ENCODE results near the gene F12.

The F12 gene

GRCh38 chr5:177446200-177447065 is 37.1 kb upstream of the F12 start, which contains the start of gene PRR7:
PRR7 (plus strand) TSS chr5:177446814; CDS start chr5:177455068, 8,254 bp downstream.
- no peak for DNase-seq

- DNase-seq = no peak
Observed at GRCh38 chr5:177445917-177446199, 36.5 kb upstream of the F12 start.

- DNase-seq = no peak
Observed at GRCh38 chr5:177445052-177445916, 35.9 kb upstream of the F12 start.

- DNase-seq = no peak
Observed at GRCh38 chr5:177444106-177445051, 35.0 kb upstream of the F12 start.

- no peak for DNase-seq
Observed at GRCh38 chr5:177443144-177443983, 34.0 kb upstream of the F12 start.

- no peak for DNase-seq
Observed at GRCh38 chr5:177442066-177442826, 32.9 kb upstream of the F12 start.

GRCh38 chr5:177440990-177441780 is 31.8 kb upstream of the F12 start:
- DNase-seq = no peak

- peak in 1 of 2 donors; percentile 23 for DNase-seq
Observed at GRCh38 chr5:177440211-177440989, 31.0 kb upstream of the F12 start.

- DNase-seq = no peak
Observed at GRCh38 chr5:177439518-177440053, 30.2 kb upstream of the F12 start.

GRCh38 chr5:177438468-177438867 is 29.1 kb upstream of the F12 start:
- no peak for DNase-seq

GRCh38 chr5:177437623-177438022 is 28.3 kb upstream of the F12 start:
- no peak for DNase-seq

- no peak for DNase-seq
Observed at GRCh38 chr5:177435847-177436536, 26.6 kb upstream of the F12 start.

- no peak for DNase-seq
Observed at GRCh38 chr5:177434942-177435738, 25.8 kb upstream of the F12 start.

- DNase-seq = no peak
Observed at GRCh38 chr5:177434437-177434836, 25.1 kb upstream of the F12 start.

GRCh38 chr5:177433658-177434217 is 24.4 kb upstream of the F12 start:
- DNase-seq = no peak

- no peak for DNase-seq
Observed at GRCh38 chr5:177432839-177433657, 23.7 kb upstream of the F12 start.
